GM19324 (cell line): ENCODE results near the gene KCTD2.
A peak's percentile ranks its signal among the peaks of the same experiment; 100 is the strongest.

Source experiments
- ATAC-seq: cut with Tn5 transposase; IDR thresholded peaks from one replicate; pipeline ENCODE4 v1.9.1; 2021; ENCODE audit warnings: mild to moderate bottlenecking, moderate library complexity; ENCODE audit not compliant: unreplicated experiment, low FRiP score

KCTD2 gene

GRCh38 chr17:75073618-75074047 is 26.6 kb downstream of the KCTD2 start:
- ATAC-seq: no peak

DNA sequence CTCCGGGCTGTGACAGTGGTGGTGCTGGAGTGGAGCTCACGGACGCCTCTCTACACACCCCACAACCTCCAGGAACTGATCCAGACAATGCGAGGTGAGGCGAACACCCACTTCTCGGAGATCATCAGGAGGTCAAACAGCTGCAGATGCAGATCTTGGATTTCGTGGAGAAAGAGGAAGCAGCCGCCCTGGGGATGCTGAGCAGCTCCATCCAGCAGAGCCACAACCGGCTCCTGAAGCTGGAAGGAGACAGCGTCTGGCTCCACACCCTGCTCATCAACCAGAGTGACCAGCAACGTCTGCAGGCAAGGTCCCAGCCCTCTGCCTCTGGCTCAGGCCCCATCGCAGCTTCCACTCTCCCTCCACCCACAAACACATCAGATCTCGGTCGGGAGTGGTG is 27.5 kb downstream of the KCTD2 start:
- ATAC-seq: no peak

DNA sequence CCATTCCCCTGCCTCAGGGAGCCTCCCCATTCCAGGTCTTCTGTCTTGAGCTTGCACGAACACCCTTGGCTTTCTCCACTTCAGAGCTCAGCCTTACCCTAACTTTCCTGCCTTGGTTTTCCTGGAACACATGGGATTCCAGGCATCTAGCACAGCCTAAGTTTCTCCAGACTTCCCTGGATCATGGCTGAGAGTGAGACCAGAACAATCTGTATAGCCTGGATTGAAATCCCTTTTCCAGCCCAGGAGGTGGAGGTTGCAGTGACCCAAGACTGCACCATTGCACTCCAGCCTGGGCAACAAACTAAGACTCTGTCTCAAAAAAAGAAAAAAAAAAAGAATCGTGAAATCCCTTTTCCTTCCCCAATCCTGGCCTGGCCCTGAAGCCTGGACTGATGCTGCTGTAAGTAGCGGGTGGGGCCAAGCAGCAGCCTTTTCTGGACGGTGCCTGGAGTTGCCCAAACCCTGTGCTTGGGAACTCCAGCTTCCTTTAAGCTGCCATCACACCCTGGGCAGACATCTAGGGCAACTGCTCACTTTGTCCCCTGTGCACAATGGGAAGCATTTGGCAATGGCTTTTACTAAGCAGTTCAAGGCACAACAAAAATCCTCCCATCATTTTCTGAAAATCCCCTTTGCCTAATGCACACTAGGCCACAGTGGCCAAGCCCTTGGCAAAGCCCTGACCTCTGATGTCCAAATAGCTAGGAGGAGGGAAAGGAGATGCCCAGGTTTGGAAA is 28.7 kb downstream of the KCTD2 start:
- ATAC-seq: no peak

GRCh38 chr17:75077072-75077495 is 30.1 kb downstream of the KCTD2 start:
- no peak for ATAC-seq

- ATAC-seq: peak; percentile 57
Measured at GRCh38 chr17:75077496-75078283, 30.7 kb downstream of the KCTD2 start.

- peak; percentile 27 for ATAC-seq
Measured at GRCh38 chr17:75078284-75079022, 31.4 kb downstream of the KCTD2 start.

- ATAC-seq: no peak
Measured at GRCh38 chr17:75079023-75079373, 32.0 kb downstream of the KCTD2 start.

DNA sequence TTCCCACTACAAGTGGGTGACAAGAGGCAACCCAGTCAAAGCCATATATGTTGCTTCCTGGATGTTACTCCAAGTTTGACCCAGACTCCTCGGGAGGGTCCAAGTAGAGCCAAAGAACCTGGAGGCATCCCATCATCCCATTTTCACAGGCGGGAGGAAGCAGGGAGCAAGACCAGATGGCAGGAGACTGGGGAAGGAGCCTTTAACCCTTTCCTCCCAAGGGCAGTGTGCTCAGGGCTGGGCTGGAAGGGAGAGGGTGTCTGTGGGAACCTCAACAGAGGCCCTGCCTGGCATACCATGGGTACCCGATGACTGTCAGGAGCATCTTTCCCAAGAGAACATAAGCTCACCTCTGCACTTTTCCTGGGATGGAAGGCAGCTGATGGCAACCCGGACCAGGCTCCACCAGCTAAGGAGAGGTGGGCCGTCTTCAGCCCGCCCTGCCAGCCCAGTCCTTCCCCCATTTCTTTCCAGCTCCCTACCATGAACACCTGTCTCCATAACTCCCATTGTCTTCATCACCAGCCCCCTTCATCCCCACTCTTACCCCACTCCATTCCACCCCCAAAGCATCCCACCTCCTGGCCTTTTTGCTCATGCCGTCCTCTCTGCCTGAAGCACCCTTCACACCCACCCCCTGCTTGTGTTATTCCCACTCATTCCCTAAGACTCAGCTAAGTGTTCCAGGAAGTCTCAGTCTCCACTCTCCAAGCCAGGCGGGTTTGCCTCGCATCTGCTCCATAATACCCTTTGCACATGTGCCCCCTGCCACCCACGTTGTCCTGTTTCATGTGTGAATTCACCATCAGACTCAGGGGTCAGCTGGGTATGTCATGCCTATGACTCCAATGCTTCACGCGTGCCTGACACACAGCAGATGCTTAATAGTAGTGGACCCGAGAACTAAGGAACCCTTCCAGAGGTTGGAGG is 34.9 kb downstream of the KCTD2 start:
- ATAC-seq: no peak

DNA sequence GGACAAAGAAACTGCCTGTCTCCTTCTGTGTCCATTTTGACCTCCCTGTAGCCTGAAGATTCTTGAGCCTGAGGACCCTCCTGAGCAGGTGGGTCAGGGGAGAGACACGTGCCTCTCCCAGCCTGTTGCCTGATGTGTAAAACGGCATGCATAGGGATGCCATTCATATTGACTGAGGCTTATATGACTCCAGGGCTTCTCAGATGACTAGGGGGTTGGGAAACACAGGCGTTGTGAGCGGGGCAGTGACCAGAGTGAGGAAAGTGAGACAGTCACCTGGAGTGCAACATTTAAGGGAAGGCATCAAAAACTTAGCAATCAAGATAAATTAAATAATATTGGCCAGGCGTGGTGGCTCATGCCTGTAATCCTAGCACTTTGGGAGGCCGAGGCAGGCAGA is 35.7 kb downstream of the KCTD2 start:
- ATAC-seq: no peak

DNA sequence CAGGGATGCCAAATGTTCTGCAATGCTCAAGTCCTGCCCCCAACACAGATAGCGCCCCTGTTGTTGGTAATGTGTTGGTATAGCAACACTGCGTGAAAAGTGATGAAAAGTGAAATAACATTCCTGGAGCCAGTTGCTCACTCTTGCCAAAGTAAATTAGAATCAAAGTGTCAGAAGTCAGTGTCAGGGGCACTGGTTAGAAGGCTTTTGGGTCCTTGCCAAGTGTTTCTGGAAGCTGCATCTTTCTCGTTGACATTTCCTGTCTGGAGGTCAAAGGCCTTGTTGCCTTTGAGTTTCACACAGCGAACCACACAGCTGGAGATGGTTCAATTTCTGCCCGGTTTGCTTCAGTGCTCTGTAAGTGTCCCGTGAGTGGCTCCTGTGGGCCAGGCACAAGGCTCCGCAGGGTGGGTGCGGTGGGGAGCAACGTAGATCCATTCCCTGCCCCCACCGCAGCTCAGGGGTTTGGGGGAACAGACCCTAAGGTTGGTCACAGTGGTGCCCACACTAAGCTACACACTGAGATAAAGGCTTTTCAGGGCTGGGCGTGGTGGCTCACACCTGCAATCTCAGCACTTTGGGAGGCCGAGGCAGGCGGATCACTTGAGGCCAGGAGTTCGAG is 37.1 kb downstream of the KCTD2 start:
- ATAC-seq: no peak

GRCh38 chr17:75086496-75087181 is 39.6 kb downstream of the KCTD2 start:
- ATAC-seq: no peak

DNA sequence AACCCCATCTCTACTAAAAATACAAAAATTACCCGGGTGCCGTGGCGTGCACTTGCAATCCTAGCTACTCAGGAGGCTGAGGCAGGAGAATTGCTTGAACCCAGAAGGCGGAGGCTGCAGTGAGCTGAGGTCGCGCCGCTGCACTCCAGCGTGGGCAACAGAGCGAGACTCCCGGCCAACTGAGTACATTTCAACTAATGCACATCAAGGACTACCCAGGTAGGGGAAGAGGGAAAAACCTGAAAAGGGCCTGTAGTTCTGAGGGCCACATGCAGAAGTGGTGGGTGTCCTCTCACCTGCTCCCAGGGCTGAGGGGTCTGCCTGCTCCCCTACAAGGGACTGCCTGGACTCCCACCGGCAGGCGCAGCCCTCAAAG is 40.1 kb downstream of the KCTD2 start:
- no peak for ATAC-seq

DNA sequence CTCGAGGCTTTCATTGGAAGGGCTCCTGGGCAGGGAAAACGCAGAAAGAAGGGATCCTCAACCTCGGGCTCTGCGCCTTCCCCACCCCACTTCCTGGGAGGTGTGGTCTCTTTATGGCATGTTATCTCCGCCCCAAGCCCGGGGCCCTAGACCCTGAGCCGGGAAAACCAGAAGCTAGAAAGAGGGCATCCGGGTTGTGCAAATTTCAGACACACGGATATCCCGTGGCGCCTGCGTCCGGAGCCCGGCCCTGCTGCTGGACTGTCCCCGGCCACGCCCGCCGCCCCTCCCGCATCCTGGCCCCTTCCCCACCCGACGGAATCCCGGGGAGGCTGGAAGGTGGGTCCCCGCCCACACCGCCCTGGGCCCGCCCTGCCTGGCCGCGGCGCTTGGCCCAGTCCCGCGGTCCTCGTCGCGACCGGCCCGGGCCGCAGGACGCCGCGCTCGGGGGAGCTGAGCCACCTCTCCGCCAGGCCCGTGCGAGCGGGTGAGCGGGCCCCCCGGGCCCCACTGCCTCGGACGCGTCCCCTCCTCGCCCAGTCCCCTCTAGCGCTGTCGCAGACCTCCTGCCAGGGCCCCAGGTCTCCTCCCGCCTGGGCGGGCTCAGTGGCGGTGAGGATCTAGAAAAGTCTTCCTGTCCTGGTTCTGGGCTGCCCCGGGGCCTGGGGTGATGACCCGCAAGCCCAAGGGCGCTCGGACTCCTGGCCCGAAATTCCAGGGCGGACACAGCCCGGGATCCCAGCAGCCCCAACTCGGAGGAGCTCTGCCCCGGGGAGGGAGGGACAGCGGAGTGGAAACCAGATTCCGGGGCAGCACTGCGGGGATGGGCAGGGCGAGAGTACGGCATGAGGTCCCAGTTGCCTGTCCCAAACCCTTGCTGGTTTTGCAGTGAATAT is 40.8 kb downstream of the KCTD2 start, which contains the start of gene SLC16A5:
Gene SLC16A5, plus strand, starts transcription at position 397 of the 896 bp plus-strand sequence. CDS start 5,683 bp downstream, outside the sequence.
- ATAC-seq: no peak

- no peak for ATAC-seq
Measured at GRCh38 chr17:75088465-75089417, 41.7 kb downstream of the KCTD2 start.

DNA sequence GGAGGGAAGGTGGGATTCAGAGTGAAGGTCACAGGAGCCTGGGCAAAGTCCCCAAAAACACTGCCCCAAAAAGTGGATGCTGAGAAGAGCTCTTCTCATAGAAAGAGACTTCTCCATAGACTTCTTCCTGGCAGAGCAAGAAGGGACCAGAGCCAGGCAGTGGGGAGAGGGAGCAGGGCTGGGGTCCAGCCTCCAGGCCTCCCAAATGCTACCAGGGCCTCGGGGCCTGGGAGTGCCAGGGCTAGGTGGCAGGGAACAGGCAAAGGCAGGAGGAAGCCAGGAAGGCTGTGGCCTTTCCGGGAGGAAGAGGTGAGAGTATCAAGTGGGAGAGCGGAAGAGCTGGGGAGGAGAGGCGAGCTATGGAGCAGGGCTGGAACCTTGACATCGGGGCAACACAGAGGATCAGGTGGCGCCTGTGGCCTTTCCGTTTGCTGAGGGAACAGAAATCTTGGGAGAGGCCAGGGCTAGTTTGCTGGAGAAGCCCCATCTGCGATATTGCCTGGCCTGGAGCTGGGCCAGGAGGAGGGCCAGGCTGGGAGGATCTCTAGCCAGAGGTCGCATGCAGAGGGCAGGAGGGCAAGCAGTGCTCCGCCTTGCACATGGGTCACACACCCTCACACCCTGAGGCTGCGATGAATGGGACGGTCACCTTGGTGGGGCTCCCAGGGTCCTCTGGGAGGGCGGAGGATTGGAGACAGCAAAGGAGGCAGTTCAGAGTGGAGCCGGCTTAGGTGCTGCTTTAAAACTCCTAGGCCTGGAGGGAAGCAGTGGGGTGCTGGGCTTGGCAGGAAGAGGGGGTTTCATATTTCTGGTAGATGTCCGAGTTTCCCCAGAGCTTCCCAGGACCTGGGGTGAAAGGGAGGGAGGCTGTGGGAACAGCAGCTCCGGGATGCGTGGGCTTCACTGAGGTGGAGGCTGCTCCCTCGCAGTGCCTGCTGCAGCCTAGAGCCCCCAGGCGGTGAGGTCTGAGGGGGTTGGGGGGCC is 44.1 kb downstream of the KCTD2 start:
- ATAC-seq: no peak

GRCh38 chr17:75091855-75092327 is 44.9 kb downstream of the KCTD2 start:
- ATAC-seq: no peak
